CD4-positive, alpha-beta memory T cell (primary cell): ENCODE measurements around the gene ARHGAP9. TPM values are rescaled to one million over a fixed set of nuclear protein-coding genes. Genes with fewer than 3 reads are reported as not detected.

Source experiments
- CTCF ChIA-PET: fragments of 350-600 bp; sonication (Branson Sonifier 250); formaldehyde crosslinking; loops from one replicate; lab custom pipeline; 2021; ENCODE audit warnings: inconsistent platforms; ENCODE audit not compliant: partially characterized antibody; lab: Charles Lee
- POLR2A ChIA-PET: fragments of 350-600 bp; sonication (Branson Sonifier 250); formaldehyde crosslinking; loops from one replicate; lab custom pipeline; 2021; ENCODE audit not compliant: partially characterized antibody; lab: Charles Lee
- DNase-seq, 5 donors: peaks; one replicate each; pipeline versions ENCODE4 v3.0.0 to v3.0.0-alpha.2; 2020 to 2022; ENCODE audit warnings: mixed read lengths in 1 of 5
- H3K27ac ChIP-seq: one replicate; pipeline ENCODE4 v1.7.0; 2013; ENCODE audit warnings: low read depth, low read length
- H3K27me3 ChIP-seq: 2 replicates; pipeline ENCODE4 v1.7.0; 2013; ENCODE audit warnings: mild to moderate bottlenecking, low read length, moderate library complexity; ENCODE audit not compliant: insufficient read depth
- H3K36me3 ChIP-seq: 2 replicates; pipeline ENCODE4 v1.7.0; 2013; ENCODE audit warnings: mild to moderate bottlenecking, low read length, moderate library complexity; ENCODE audit not compliant: insufficient read depth
- H3K4me1 ChIP-seq: 2 replicates; pipeline ENCODE4 v1.7.0; 2013; ENCODE audit warnings: mild to moderate bottlenecking, low read length, moderate library complexity; ENCODE audit not compliant: insufficient read depth
- H3K4me3 ChIP-seq, 2 donors: one replicate each; pipeline ENCODE4 v1.7.0; 2013; ENCODE audit warnings: low read length in 2 of 2, mild to moderate bottlenecking in 1 of 2
- H3K9me3 ChIP-seq, 2 donors: one replicate each; pipeline ENCODE4 v1.7.0; 2013; ENCODE audit warnings: low read length in 2 of 2, control low read depth in 1 of 2; ENCODE audit not compliant: control insufficient read depth in 1 of 2
- H3K27ac Mint-ChIP-seq, 7 donors: one replicate each; pipeline ENCODE4 v1.8.0; 2020 to 2021; ENCODE audit warnings: mixed read lengths in 7 of 7, mild to moderate bottlenecking in 6 of 7, inconsistent platforms in 3 of 7, moderate library complexity in 3 of 7
- H3K27me3 Mint-ChIP-seq, 2 donors: one replicate each; pipeline ENCODE4 v1.8.0; 2020 to 2021; ENCODE audit warnings: mixed read lengths in 2 of 2
- H3K36me3 Mint-ChIP-seq, 2 donors: one replicate each; pipeline ENCODE4 v1.8.0; 2020 to 2021; ENCODE audit warnings: mixed read lengths in 2 of 2, inconsistent platforms in 1 of 2, mild to moderate bottlenecking in 1 of 2
- H3K4me1 Mint-ChIP-seq, 4 donors: one replicate each; pipeline ENCODE4 v1.8.0; 2020 to 2021; ENCODE audit warnings: mixed read lengths in 4 of 4, mild to moderate bottlenecking in 1 of 4
- H3K4me3 Mint-ChIP-seq, 8 donors: one replicate each; pipeline ENCODE4 v1.8.0; 2020 to 2021; ENCODE audit warnings: mixed read lengths in 8 of 8, mild to moderate bottlenecking in 7 of 8, moderate library complexity in 6 of 8, inconsistent platforms in 3 of 8
- H3K9me3 Mint-ChIP-seq, 8 donors: one replicate each; pipeline ENCODE4 v1.8.0; 2020 to 2021; ENCODE audit warnings: mixed read lengths in 8 of 8, mild to moderate bottlenecking in 5 of 8, inconsistent platforms in 3 of 8, moderate library complexity in 1 of 8
- intact Hi-C: fragments of 100-400 bp; cut with micrococcal nuclease; formaldehyde crosslinking; loops from one replicate; pipeline ENCODE4 v1.15.1; 2023
- polyA plus RNA-seq, 2 donors: library from polyadenylated mRNA; unstranded; fragments of 300-500 nt; fragmentation: Illumina TruSeq; gene quantifications; one replicate each; pipeline ENCODE4 v1.2.3, GENCODE V29; 2021
- total RNA-seq, 2 experiments: library from RNA; stranded (reverse); gene quantifications; one replicate each; pipeline ENCODE4 v1.2.3, GENCODE V29; 2021

The ARHGAP9 gene
- total and polyA plus RNA-seq, 4 experiments from 2014 or later, result 206 to 278 (median 241) TPM

DNA sequence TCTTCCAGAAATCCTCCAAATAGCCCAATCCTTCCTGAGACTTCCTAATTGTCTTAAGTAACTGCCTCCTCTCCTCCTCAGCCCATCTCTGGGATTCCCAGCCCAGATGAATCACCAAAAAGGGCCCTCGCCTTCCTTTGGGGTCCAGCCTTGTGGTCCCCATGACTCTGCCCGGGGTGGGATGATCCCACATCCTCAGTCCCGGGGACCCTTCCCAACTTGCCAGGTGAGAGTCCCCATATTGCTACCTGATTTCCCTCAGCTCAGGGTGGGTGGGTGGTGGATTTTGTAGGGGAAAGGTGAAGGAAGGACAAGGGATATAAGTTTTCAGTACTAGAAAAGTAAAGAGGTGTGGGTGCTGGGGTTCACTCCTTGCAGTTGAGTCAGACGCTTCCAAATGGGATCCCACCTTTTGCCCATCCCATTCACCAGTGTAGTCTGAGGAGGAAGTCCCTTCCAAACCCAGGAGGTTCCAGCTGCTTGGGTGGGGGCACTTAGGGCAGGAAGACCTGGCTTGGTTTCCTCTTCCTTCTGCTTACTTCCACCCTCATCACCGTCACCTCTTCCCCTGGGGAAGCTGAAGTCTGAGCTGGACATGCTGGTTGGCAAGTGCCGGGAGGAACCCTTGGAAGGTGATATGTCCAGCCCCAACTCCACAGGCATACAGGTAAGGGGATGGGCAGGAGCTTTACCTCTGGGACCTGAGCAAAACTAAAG is 14.5 kb downstream of the ARHGAP9 start:
- H3K4me1 Mint-ChIP-seq, result peaks cover 17 to 53% (median 23%) of the 10 kb centered on the region in 4 donors
- H3K27me3 Mint-ChIP-seq, result peaks cover 7 to 15% of the 10 kb centered on the region in 2 donors
- no peak overlapping the region for H3K4me3 ChIP-seq
- ChIA-PET POLR2A (interaction anchor here (9.6 kb wide), 1 partner anchor 13 kb away, joined by 225 read pairs; the partner anchor contains the start of gene ARHGAP9), CTCF (interaction anchor here (0.6 to 9.6 kb wide), 5 partner anchors 11 to 204 kb away, joined by 3 to 204 read pairs (median 3); partner anchors contain the start of genes ARHGAP9 and INHBE)
- H3K4me3 Mint-ChIP-seq, result peak overlapping the region in 2 of 8 donors; percentile 15 to 27
- peaks cover 12% of the 10 kb centered on the region for H3K27me3 ChIP-seq
- intact Hi-C loops, result no loop called here
- H3K9me3 ChIP-seq, result no peaks in the 10 kb centered on the region
- no peak for DNase-seq
- H3K27ac ChIP-seq, result no peak overlapping the region
- H3K4me1 ChIP-seq, result peaks cover 28% of the 10 kb centered on the region
- H3K36me3 ChIP-seq, result peaks cover 12% of the 10 kb centered on the region
- peaks cover 14 to 18% of the 10 kb centered on the region in 2 donors for H3K36me3 Mint-ChIP-seq
- H3K27ac Mint-ChIP-seq, result peak overlapping the region in 3 of 7 donors; percentile 18 to 56 (median 53)
- H3K9me3 Mint-ChIP-seq, result peaks cover 0 to 2% (median 0%) of the 10 kb centered on the region in 8 donors

DNA sequence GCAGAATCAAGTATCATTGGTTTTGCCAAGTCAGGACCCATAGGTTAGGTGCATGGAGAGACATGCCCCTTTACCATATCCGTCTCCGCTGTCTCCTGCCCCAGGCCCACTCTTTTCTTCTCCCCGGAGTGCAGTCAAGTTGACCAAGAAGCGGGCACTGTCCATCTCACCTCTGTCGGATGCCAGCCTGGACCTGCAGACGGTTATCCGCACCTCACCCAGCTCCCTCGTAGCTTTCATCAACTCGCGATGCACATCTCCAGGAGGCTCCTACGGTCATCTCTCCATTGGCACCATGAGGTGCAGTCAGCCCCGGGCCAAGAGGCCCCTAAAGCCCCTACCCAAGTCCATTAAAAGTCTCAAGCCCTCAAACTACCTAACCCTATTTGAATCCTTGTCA is 15.1 kb downstream of the ARHGAP9 start:
- POLR2A ChIA-PET, result interaction anchor here (9.6 kb wide), 1 partner anchor 14 kb away, joined by 225 read pairs; the partner anchor contains the start of gene ARHGAP9
- peaks cover 31% of the 10 kb centered on the region for H3K4me1 ChIP-seq
- H3K27ac Mint-ChIP-seq, result peak overlapping the region in 2 of 7 donors; percentile 2 to 56
- H3K36me3 Mint-ChIP-seq, result peaks cover 14% of the 10 kb centered on the region in 2 donors
- peaks cover 6% of the 10 kb centered on the region for H3K36me3 ChIP-seq
- DNase-seq, result no peak
- H3K27me3 ChIP-seq, result peaks cover 12% of the 10 kb centered on the region
- H3K4me3 ChIP-seq, result no peak overlapping the region
- H3K27me3 Mint-ChIP-seq, result peaks cover 7 to 15% of the 10 kb centered on the region in 2 donors
- H3K4me1 Mint-ChIP-seq, result peaks cover 17 to 57% (median 26%) of the 10 kb centered on the region in 4 donors
- H3K9me3 ChIP-seq, result no peaks in the 10 kb centered on the region
- peaks cover 0 to 2% (median 0%) of the 10 kb centered on the region in 8 donors for H3K9me3 Mint-ChIP-seq
- CTCF ChIA-PET, result interaction anchor here (2.4 to 9.6 kb wide), 3 partner anchors 7 to 14 kb away, joined by 15 to 204 read pairs (median 31); partner anchors contain the start of genes ARHGAP9 and INHBE
- peak overlapping the region in 2 of 8 donors; percentile 15 to 27 for H3K4me3 Mint-ChIP-seq
- intact Hi-C loops, result loop anchor here (5.0 kb wide), 2 partner anchors 157 to 278 kb away; no protein-coding TSS in a partner anchor
- no peak overlapping the region for H3K27ac ChIP-seq

DNA sequence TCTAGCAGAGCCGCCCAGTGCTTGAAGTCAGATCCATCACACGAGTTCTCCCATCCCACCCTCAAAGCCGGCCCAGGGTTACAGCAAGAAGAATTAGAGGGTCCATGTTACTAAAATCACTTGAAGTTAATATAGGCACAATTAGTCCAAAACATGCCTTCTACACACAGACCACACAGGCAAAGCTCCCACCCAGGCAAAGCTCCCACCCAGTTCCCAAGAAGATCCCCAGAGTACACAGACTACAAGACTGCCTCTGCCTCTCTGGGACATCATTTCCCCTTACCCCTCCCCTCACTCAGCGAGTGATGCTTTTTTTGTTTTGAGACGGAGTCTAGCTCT is 16.8 kb downstream of the ARHGAP9 start:
- H3K36me3 ChIP-seq, result no peaks in the 10 kb centered on the region
- H3K4me1 ChIP-seq, result peaks cover 36% of the 10 kb centered on the region
- Mint-ChIP-seq H3K4me1 (peaks cover 23 to 62% (median 35%) of the 10 kb centered on the region in 4 donors), H3K9me3 (no peaks in the 10 kb centered on the region), H3K4me3 (peak overlapping the region in 6 of 8 donors; percentile 86 to 95 (median 90)), H3K27me3 (peaks cover 7 to 18% of the 10 kb centered on the region in 2 donors), H3K27ac (peak overlapping the region in 6 of 7 donors; percentile 49 to 80 (median 66)), H3K36me3 (peaks cover 3 to 5% of the 10 kb centered on the region in 2 donors)
- CTCF ChIA-PET, result interaction anchor here (0.5 to 9.6 kb wide), 14 partner anchors 9 to 278 kb away, joined by 3 to 204 read pairs (median 4); partner anchors contain the start of genes ARHGAP9, DDIT3 and INHBE
- DNase-seq, result no peak
- H3K27ac ChIP-seq, result no peak overlapping the region
- H3K27me3 ChIP-seq, result peaks cover 12% of the 10 kb centered on the region
- POLR2A ChIA-PET, result interaction anchor here (1.1 to 9.6 kb wide), 4 partner anchors 9 to 57 kb away, joined by 3 to 225 read pairs (median 9); partner anchors contain the start of genes ARHGAP9 and DDIT3
- intact Hi-C loops, result loop anchor here (1.0 to 5.0 kb wide), 7 partner anchors 15 to 279 kb away; partner anchors contain the start of genes MBD6 and PIP4K2C
- H3K4me3 ChIP-seq, result no peak overlapping the region
- no peaks in the 10 kb centered on the region for H3K9me3 ChIP-seq

DNA sequence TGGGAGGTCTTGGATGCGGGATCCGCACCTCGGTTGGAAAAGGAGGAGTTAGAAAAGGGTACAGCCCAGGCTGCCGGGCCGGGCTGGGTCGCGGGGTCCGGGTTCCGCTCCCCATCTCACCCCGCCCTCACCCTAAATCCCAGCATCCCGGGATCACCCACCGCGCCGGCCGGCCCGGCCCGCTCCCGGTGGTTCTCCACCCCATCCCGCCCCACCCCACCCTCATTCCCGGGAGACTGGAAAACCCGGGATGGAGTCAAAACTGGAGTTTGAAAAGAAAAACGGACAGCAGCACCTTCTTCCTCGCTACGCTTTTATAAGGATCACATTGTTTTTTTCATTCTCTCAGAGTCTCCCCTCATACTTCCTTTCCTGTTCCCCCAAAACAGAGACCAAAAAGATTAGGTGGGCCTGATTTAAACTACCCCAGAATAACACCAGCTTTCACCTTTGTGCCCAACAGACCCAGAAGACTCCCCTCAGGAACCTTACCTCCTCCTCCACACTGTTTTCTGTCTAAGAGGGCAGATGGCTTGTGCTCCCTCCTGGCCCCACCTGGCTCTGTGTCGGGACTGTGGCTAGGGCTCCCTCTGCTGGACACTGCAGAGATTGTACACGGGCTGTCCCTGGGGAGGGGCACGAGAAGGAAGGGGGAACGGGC is 17.3 kb downstream of the ARHGAP9 start:
- peaks cover 7 to 18% of the 10 kb centered on the region in 2 donors for H3K27me3 Mint-ChIP-seq
- peaks cover 23 to 58% (median 35%) of the 10 kb centered on the region in 4 donors for H3K4me1 Mint-ChIP-seq
- H3K36me3 ChIP-seq, result no peaks in the 10 kb centered on the region
- no peaks in the 10 kb centered on the region for H3K9me3 ChIP-seq
- H3K36me3 Mint-ChIP-seq, result peaks cover 0 to 5% of the 10 kb centered on the region in 2 donors
- ChIA-PET CTCF (interaction anchor here (0.8 to 9.6 kb wide), 14 partner anchors 10 to 279 kb away, joined by 3 to 204 read pairs (median 4); partner anchors contain the start of genes ARHGAP9 and DDIT3), POLR2A (interaction anchor here (1.2 to 9.6 kb wide), 4 partner anchors 10 to 58 kb away, joined by 3 to 225 read pairs (median 9); partner anchors contain the start of genes ARHGAP9 and DDIT3)
- peaks cover 36% of the 10 kb centered on the region for H3K4me1 ChIP-seq
- H3K9me3 Mint-ChIP-seq, result no peaks in the 10 kb centered on the region
- intact Hi-C loops, result loop anchor here (1.0 to 5.0 kb wide), 7 partner anchors 16 to 280 kb away; partner anchors contain the start of genes MBD6 and PIP4K2C
- peak overlapping the region; percentile 13 to 91 (median 80) for H3K27ac Mint-ChIP-seq
- peaks cover 12% of the 10 kb centered on the region for H3K27me3 ChIP-seq
- peak; percentile 84 to 88 (median 87) for DNase-seq
- no peak overlapping the region for H3K27ac ChIP-seq
- peak overlapping the region; percentile 86 to 95 (median 89) for H3K4me3 Mint-ChIP-seq
- peak overlapping the region; percentile 42 to 59 for H3K4me3 ChIP-seq

DNA sequence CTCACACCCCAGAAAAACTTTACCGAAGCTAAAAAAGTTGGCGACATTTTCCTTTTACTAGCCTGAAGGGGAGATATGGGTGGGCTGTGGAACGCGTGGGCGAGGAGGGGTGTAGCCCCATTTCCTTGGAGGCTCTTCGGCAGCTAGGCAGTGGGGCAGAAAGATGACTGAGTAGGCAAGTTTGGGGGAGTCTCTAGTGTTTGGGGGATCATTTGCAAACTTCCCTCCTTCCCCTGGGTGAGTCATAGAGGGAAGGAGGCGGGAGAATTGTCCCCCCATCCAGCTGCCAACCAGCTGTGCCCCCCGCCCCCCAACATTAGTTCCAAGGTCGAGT is 17.8 kb downstream of the ARHGAP9 start:
- Mint-ChIP-seq H3K36me3 (peaks cover 0 to 5% of the 10 kb centered on the region in 2 donors), H3K27me3 (peaks cover 7 to 18% of the 10 kb centered on the region in 2 donors), H3K27ac (peak overlapping the region; percentile 19 to 82 (median 73)), H3K4me1 (peaks cover 23 to 59% (median 34%) of the 10 kb centered on the region in 4 donors), H3K4me3 (peak overlapping the region; percentile 86 to 94 (median 88)), H3K9me3 (no peaks in the 10 kb centered on the region)
- peak in 2 of 5 donors; percentile 19 to 50 for DNase-seq
- H3K9me3 ChIP-seq, result no peaks in the 10 kb centered on the region
- no peaks in the 10 kb centered on the region for H3K36me3 ChIP-seq
- peak overlapping the region; percentile 42 to 59 for H3K4me3 ChIP-seq
- H3K27ac ChIP-seq, result no peak overlapping the region
- peaks cover 12% of the 10 kb centered on the region for H3K27me3 ChIP-seq
- H3K4me1 ChIP-seq, result peaks cover 36% of the 10 kb centered on the region
- intact Hi-C loops, result loop anchor here (1.0 to 5.0 kb wide), 7 partner anchors 16 to 280 kb away; partner anchors contain the start of genes MBD6 and PIP4K2C
- ChIA-PET POLR2A (interaction anchor here (1.2 to 9.6 kb wide), 5 partner anchors 10 to 159 kb away, joined by 3 to 225 read pairs (median 6); partner anchors contain the start of genes ARHGAP9 and DDIT3), CTCF (interaction anchor here (0.8 to 9.6 kb wide), 14 partner anchors 8 to 279 kb away, joined by 3 to 204 read pairs (median 4); partner anchors contain the start of gene ARHGAP9)

DNA sequence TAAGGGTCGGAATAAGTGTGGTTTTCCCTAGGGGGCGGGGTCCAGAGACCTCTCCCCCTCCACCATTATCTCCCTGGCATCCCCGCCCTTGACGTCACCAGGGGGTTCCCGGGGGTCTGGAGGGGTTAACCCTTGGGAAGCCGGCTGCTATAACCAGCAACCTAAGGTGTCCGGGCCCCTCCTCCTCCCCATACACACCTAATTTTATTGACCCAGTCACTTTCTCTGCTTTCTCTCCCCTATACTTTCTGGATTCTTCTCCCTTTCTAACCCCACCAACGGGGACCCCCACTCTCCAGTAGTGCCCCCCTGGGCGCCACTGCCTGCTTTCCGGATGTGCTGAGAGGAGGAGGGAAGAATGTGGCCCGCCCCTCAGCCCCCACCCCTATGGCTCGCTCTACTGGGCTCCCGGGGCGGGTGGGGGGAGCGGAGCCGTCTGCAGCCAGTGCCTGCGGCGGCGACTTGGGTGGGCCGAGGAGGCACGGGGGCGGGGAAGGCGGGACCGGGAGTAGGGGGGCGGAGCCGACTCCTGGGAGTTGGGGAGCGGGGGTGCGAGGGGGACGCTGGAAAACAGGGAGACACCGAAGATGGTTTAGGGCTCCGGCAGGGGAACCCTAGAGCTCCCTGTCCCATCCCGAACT is 18.3 kb downstream of the ARHGAP9 start:
- peak overlapping the region; percentile 86 to 94 (median 88) for H3K4me3 Mint-ChIP-seq
- intact Hi-C loops, result loop anchor here (5.0 kb wide), 2 partner anchors 154 to 281 kb away; no protein-coding TSS in a partner anchor
- peak overlapping the region in 5 of 7 donors; percentile 65 to 82 (median 80) for H3K27ac Mint-ChIP-seq

More for the DNA sequence above, 18.3 kb downstream of the ARHGAP9 start:
- Histone ChIP-seq H3K27ac (no peak overlapping the region), H3K4me1 (peaks cover 36% of the 10 kb centered on the region), H3K9me3 (no peaks in the 10 kb centered on the region), H3K4me3 (peak overlapping the region; percentile 42 to 59), H3K36me3 (no peaks in the 10 kb centered on the region), H3K27me3 (peaks cover 12% of the 10 kb centered on the region)
- ChIA-PET POLR2A (interaction anchor here (1.0 to 9.6 kb wide), 7 partner anchors 8 to 159 kb away, joined by 3 to 225 read pairs (median 6); partner anchors contain the start of genes ARHGAP9 and DDIT3), CTCF (interaction anchor here (0.8 to 9.6 kb wide), 13 partner anchors 9 to 197 kb away, joined by 3 to 204 read pairs (median 4); partner anchors contain the start of gene ARHGAP9)
- Mint-ChIP-seq H3K36me3 (peaks cover 0 to 5% of the 10 kb centered on the region in 2 donors), H3K9me3 (no peaks in the 10 kb centered on the region), H3K27me3 (peaks cover 7 to 18% of the 10 kb centered on the region in 2 donors), H3K4me1 (peaks cover 23 to 64% (median 34%) of the 10 kb centered on the region in 4 donors)
- peak in 2 of 5 donors; percentile 22 to 57 for DNase-seq
